ENCODE data around the gene TIAM2. TPM values are rescaled to one million over a fixed set of nuclear protein-coding genes. Genes with fewer than 3 reads are reported as not detected.

TIAM2 gene
- total RNA-seq, 1 donor from 2014 or later: 18.1 TPM

GRCh38 chr6:155244434-155244833 is 249.3 kb downstream of the TIAM2 start:
- Mint-ChIP-seq H3K4me3 (no peak overlapping the region), H3K36me3 (peaks cover 16% of the 10 kb centered on the region), H3K27ac (no peak overlapping the region), H3K27me3 (ENCODE audit: low read depth) (no peaks in the 10 kb centered on the region), H3K4me1 (peaks cover 29% of the 10 kb centered on the region), H3K9me3 (peaks cover 10% of the 10 kb centered on the region)
- no peak for TF ChIP-seq CTCF (IDR thresholded peaks at IDR 0.05; ENCODE audit: unreplicated experiment)
- DNase-seq (ENCODE audit: low spot score in 2 of 2, unreplicated experiment in 2 of 2): no peak

GRCh38 chr6:155245193-155245592 is 250.1 kb downstream of the TIAM2 start:
- no peaks in the 10 kb centered on the region for H3K27me3 Mint-ChIP-seq (ENCODE audit: low read depth)
- H3K4me1 Mint-ChIP-seq: peaks cover 29% of the 10 kb centered on the region
- H3K36me3 Mint-ChIP-seq: peaks cover 9% of the 10 kb centered on the region
- DNase-seq (ENCODE audit: low spot score in 2 of 2, unreplicated experiment in 2 of 2): no peak
- H3K9me3 Mint-ChIP-seq: peaks cover 5% of the 10 kb centered on the region
- TF ChIP-seq CTCF (IDR thresholded peaks at IDR 0.05; ENCODE audit: unreplicated experiment): no peak
- H3K4me3 Mint-ChIP-seq: no peak overlapping the region
- peak overlapping the region; percentile 10 for H3K27ac Mint-ChIP-seq

GRCh38 chr6:155245831-155246230 is 250.7 kb downstream of the TIAM2 start:
- Mint-ChIP-seq H3K9me3 (no peaks in the 10 kb centered on the region), H3K27me3 (ENCODE audit: low read depth) (no peaks in the 10 kb centered on the region), H3K4me1 (peaks cover 29% of the 10 kb centered on the region), H3K4me3 (no peak overlapping the region), H3K36me3 (peaks cover 3% of the 10 kb centered on the region), H3K27ac (peak overlapping the region; percentile 63)
- no peak for DNase-seq (ENCODE audit: low spot score in 2 of 2, unreplicated experiment in 2 of 2)
- no peak for TF ChIP-seq CTCF (IDR thresholded peaks at IDR 0.05; ENCODE audit: unreplicated experiment)

GRCh38 chr6:155246825-155247224 is 251.7 kb downstream of the TIAM2 start:
- H3K27ac Mint-ChIP-seq: peak overlapping the region; percentile 97
- H3K27me3 Mint-ChIP-seq (ENCODE audit: low read depth): no peaks in the 10 kb centered on the region
- peaks cover 2% of the 10 kb centered on the region for H3K36me3 Mint-ChIP-seq
- TF ChIP-seq CTCF (IDR thresholded peaks at IDR 0.05; ENCODE audit: unreplicated experiment): no peak
- H3K4me3 Mint-ChIP-seq: no peak overlapping the region
- no peak for DNase-seq (ENCODE audit: low spot score in 2 of 2, unreplicated experiment in 2 of 2)
- peaks cover 29% of the 10 kb centered on the region for H3K4me1 Mint-ChIP-seq
- H3K9me3 Mint-ChIP-seq: no peaks in the 10 kb centered on the region

GRCh38 chr6:155247618-155248007 is 252.5 kb downstream of the TIAM2 start:
- Mint-ChIP-seq H3K9me3 (no peaks in the 10 kb centered on the region), H3K27ac (peak overlapping the region; percentile 97), H3K36me3 (peaks cover 2% of the 10 kb centered on the region), H3K4me1 (peaks cover 29% of the 10 kb centered on the region), H3K27me3 (ENCODE audit: low read depth) (no peaks in the 10 kb centered on the region), H3K4me3 (peak overlapping the region; percentile 33)
- TF ChIP-seq CTCF (IDR thresholded peaks at IDR 0.05; ENCODE audit: unreplicated experiment): no peak
- peak in 1 of 2 experiments; percentile 45 for DNase-seq (ENCODE audit: low spot score in 2 of 2, unreplicated experiment in 2 of 2)

Measured in mesothelial cell of epicardium (in vitro differentiated cells).